Transverse colon (tissue), 4 donors: ENCODE results near the gene ISLR.

Experiments used
- EP300 ChIP-seq: sonication (generic); formaldehyde crosslinking; IDR thresholded peaks from one replicate; pipeline ENCODE4 v1.6.1; 2017; ENCODE audit warnings: antibody characterized with exemption, low read depth
- POLR2A ChIP-seq: fragments of 450-650 bp; IDR thresholded peaks from one replicate; pipeline ENCODE4 v1.6.1; 2016; ENCODE audit warnings: antibody characterized with exemption, mild to moderate bottlenecking, moderate library complexity
- POLR2AphosphoS5 ChIP-seq, 3 donors: sonication (generic); formaldehyde crosslinking; IDR thresholded peaks; one replicate each; pipeline ENCODE4 v1.6.1; 2016; ENCODE audit warnings: antibody characterized with exemption in 3 of 3
- TF ChIP-seq, protein P1 (sequence below), 5 experiments: fragments of 200-600 bp in 3 of 5; fragments of 450-650 bp in 2 of 5; sonication (generic) in 3 of 5; IDR thresholded peaks; 1 replicate in 2 of 5; 2 replicates in 3 of 5; pipeline ENCODE4 v1.5.1; 2016 to 2017; ENCODE audit warnings: antibody characterized with exemption in 5 of 5, inconsistent platforms in 3 of 5, mild to moderate bottlenecking in 2 of 5, moderate library complexity in 1 of 5

DNA sequence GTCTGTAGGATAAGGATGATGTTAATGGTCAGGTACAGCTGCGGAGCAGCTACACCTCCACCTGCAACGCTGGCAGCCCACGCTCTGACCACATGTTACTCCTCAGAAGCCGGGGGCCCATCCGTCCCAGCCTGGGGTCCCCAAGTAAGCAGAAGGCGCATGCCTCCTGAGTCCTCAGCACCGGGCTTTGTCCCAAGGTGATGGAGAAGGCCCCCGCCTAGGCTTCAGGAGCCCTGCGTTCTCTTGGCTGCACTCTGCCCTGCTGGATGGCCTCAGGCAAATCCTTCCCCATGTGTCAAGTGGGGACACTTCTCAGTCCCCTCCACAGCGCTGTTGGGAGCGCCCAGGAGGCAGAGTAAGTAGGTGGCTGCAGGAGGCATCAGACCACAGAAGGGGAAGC, 14.7 kb downstream of the ISLR start:
- TF ChIP-seq, protein P1, sequence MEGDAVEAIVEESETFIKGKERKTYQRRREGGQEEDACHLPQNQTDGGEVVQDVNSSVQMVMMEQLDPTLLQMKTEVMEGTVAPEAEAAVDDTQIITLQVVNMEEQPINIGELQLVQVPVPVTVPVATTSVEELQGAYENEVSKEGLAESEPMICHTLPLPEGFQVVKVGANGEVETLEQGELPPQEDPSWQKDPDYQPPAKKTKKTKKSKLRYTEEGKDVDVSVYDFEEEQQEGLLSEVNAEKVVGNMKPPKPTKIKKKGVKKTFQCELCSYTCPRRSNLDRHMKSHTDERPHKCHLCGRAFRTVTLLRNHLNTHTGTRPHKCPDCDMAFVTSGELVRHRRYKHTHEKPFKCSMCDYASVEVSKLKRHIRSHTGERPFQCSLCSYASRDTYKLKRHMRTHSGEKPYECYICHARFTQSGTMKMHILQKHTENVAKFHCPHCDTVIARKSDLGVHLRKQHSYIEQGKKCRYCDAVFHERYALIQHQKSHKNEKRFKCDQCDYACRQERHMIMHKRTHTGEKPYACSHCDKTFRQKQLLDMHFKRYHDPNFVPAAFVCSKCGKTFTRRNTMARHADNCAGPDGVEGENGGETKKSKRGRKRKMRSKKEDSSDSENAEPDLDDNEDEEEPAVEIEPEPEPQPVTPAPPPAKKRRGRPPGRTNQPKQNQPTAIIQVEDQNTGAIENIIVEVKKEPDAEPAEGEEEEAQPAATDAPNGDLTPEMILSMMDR (IDR thresholded peaks at IDR 0.05) = no peak
- TF ChIP-seq EP300 = no peak
- TF ChIP-seq POLR2AphosphoS5 (IDR thresholded peaks at IDR 0.05) = no peak
- no peak for TF ChIP-seq POLR2A
